IMR-90 (cell line): ENCODE data around the gene RASSF3. TPM values are rescaled to one million over a fixed set of nuclear protein-coding genes. Genes with fewer than 3 reads are reported as not detected.

ENCODE experiments used
- ATAC-seq: fragments of 200-7000 bp; cut with Tn5 transposase; 2 replicates; pipeline ENCODE4 v1.9.1; 2020; ENCODE audit warnings: low read depth, mild to moderate bottlenecking, moderate library complexity
- BruUV-seq: library from RNA; stranded (reverse); fragments of 400-500 nt; replicated peaks from 2 replicates; lab custom pipeline; 2021; lab: Mats Ljungman, UMichigan
- CTCF ChIA-PET: fragments of 300-600 bp; formaldehyde crosslinking; extraction: SDS; loops from one replicate; lab custom pipeline; 2021; ENCODE audit warnings: antibody characterized with exemption; lab: Yijun Ruan, JAX
- POLR2A ChIA-PET: fragments of 300-600 bp; sonication (Branson Sonifier 250); formaldehyde crosslinking; loops from one replicate; lab custom pipeline; 2022; ENCODE audit warnings: antibody characterized with exemption; ENCODE audit not compliant: unreplicated experiment; lab: Charles Lee
- DNase-seq: peaks from one replicate; pipeline ENCODE4 v3.0.0; 2013
- H2AFZ ChIP-seq: replicated peaks from 2 replicates; pipeline ENCODE3; 2013; ENCODE audit warnings: low read length, mild to moderate bottlenecking; ENCODE audit not compliant: poor library complexity
- H2AK5ac ChIP-seq: 2 replicates; pipeline ENCODE4 v1.6.1; 2013; ENCODE audit warnings: low read depth, low read length, inconsistent platforms
- H2AK9ac ChIP-seq: replicated peaks from 2 replicates; pipeline ENCODE3; 2013; ENCODE audit warnings: mild to moderate bottlenecking, low read depth, low read length, moderate library complexity; ENCODE audit not compliant: poor library complexity
- H2BK120ac ChIP-seq: 2 replicates; pipeline ENCODE4 v1.6.1; 2013; ENCODE audit warnings: low read depth, low read length, inconsistent platforms
- H2BK15ac ChIP-seq: 3 replicates; pipeline ENCODE4 v1.6.1; 2013; ENCODE audit warnings: low read depth, low read length, inconsistent platforms
- H2BK20ac ChIP-seq: 2 replicates; pipeline ENCODE4 v1.6.1; 2013; ENCODE audit warnings: low read depth, mild to moderate bottlenecking, inconsistent platforms, low read length, moderate library complexity
- H2BK5ac ChIP-seq: 2 replicates; pipeline ENCODE4 v1.6.1; 2013; ENCODE audit warnings: mild to moderate bottlenecking, low read depth, low read length, inconsistent platforms; ENCODE audit not compliant: poor library complexity, severe bottlenecking
- H3K14ac ChIP-seq: replicated peaks from 2 replicates; pipeline ENCODE4 v1.6.1; 2013; ENCODE audit warnings: low read depth, low read length, inconsistent platforms
- H3K18ac ChIP-seq: 2 replicates; pipeline ENCODE4 v1.6.1; 2013; ENCODE audit warnings: low read depth, low read length, control low read depth
- H3K23ac ChIP-seq: 2 replicates; pipeline ENCODE4 v1.6.1; 2013; ENCODE audit warnings: low read depth, low read length, inconsistent platforms
- H3K27ac ChIP-seq: 2 replicates; pipeline ENCODE4 v1.5.1; 2013; ENCODE audit warnings: mild to moderate bottlenecking, control low read depth, low read length; ENCODE audit not compliant: insufficient read depth
- H3K27me3 ChIP-seq: 2 replicates; pipeline ENCODE4 v1.6.1; 2013; ENCODE audit warnings: low read length; ENCODE audit not compliant: control insufficient read depth, insufficient read depth
- H3K36me3 ChIP-seq: 2 replicates; pipeline ENCODE4 v1.6.1; 2013; ENCODE audit warnings: low read length, mixed read lengths; ENCODE audit not compliant: control insufficient read depth, insufficient read depth
- H3K4ac ChIP-seq: 2 replicates; pipeline ENCODE4 v1.6.1; 2013; ENCODE audit warnings: low read depth, low read length, inconsistent platforms
- H3K4me1 ChIP-seq: 2 replicates; pipeline ENCODE4 v1.6.1; 2013; ENCODE audit warnings: low read length, mixed read lengths; ENCODE audit not compliant: control insufficient read depth, insufficient read depth
- H3K4me2 ChIP-seq: 2 replicates; pipeline ENCODE4 v1.6.1; 2013; ENCODE audit warnings: low read depth, mild to moderate bottlenecking, control low read depth, low read length, moderate library complexity
- H3K4me3 ChIP-seq: 2 replicates; pipeline ENCODE4 v1.5.1; 2013; ENCODE audit warnings: low read depth, mild to moderate bottlenecking, control low read depth, low read length, moderate library complexity; ENCODE audit not compliant: insufficient read depth
- H3K56ac ChIP-seq: 2 replicates; pipeline ENCODE4 v1.6.1; 2013; ENCODE audit warnings: low read length, inconsistent platforms; ENCODE audit not compliant: insufficient read depth; ENCODE audit errors: extremely low read depth
- H3K79me1 ChIP-seq, 2 experiments: 2 replicates each; pipeline ENCODE4 v1.6.1; 2013; ENCODE audit warnings: low read length in 2 of 2, inconsistent platforms in 1 of 2, low read depth in 1 of 2
- H3K9ac ChIP-seq: 2 replicates; pipeline ENCODE4 v1.6.1; 2013; ENCODE audit warnings: low read depth, low read length, control low read depth
- H3K9me1 ChIP-seq: 2 replicates; pipeline ENCODE4 v1.6.1; 2013; ENCODE audit warnings: low read length, inconsistent platforms; ENCODE audit not compliant: insufficient read depth
- H3K9me3 ChIP-seq: 2 replicates; pipeline ENCODE4 v1.6.1; 2013; ENCODE audit warnings: low read length; ENCODE audit not compliant: control insufficient read depth, insufficient read depth
- H4K20me1 ChIP-seq: 2 replicates; pipeline ENCODE4 v1.6.1; 2013; ENCODE audit warnings: low read length, inconsistent platforms; ENCODE audit not compliant: insufficient read depth
- H4K5ac ChIP-seq: 2 replicates; pipeline ENCODE4 v1.6.1; 2013; ENCODE audit warnings: mild to moderate bottlenecking, low read depth, low read length, control low read depth
- H4K8ac ChIP-seq, 2 experiments: 2 replicates each; pipeline ENCODE4 v1.6.1; 2013; ENCODE audit warnings: low read depth in 2 of 2, low read length in 2 of 2, control low read depth in 1 of 2, inconsistent platforms in 1 of 2
- H4K91ac ChIP-seq: 2 replicates; pipeline ENCODE4 v1.6.1; 2013; ENCODE audit warnings: low read depth, low read length, inconsistent platforms; ENCODE audit not compliant: insufficient read depth
- CEBPB ChIP-seq: IDR thresholded peaks from 2 replicates; pipeline ENCODE4 v1.6.1; 2012; ENCODE audit warnings: low read depth, low read length, improper control_type of control experiment
- CTCF ChIP-seq: conservative IDR thresholded peaks from 2 replicates; pipeline ENCODE4 v1.5.1; 2012; ENCODE audit warnings: mild to moderate bottlenecking, low read depth, low read length, improper control_type of control experiment
- POLR2A ChIP-seq: IDR thresholded peaks from 2 replicates; pipeline ENCODE4 v1.6.1; 2012; ENCODE audit warnings: mild to moderate bottlenecking, low read depth, low read length
- RAD21 ChIP-seq: IDR thresholded peaks from 2 replicates; pipeline ENCODE4 v1.6.1; 2012; ENCODE audit warnings: low read length, improper control_type of control experiment
- RCOR1 ChIP-seq: IDR thresholded peaks from 2 replicates; pipeline ENCODE4 v1.6.1; 2012; ENCODE audit warnings: mild to moderate bottlenecking, low read length, improper control_type of control experiment; ENCODE audit not compliant: insufficient replicate concordance
- SMC3 ChIP-seq: fragments of 150-350 bp; IDR thresholded peaks from 2 replicates; pipeline ENCODE4 v1.6.1; 2016; ENCODE audit warnings: low read depth, mild to moderate bottlenecking, antibody characterized with exemption, low read length, moderate library complexity
- USF2 ChIP-seq: fragments of 150-350 bp; IDR thresholded peaks from 2 replicates; pipeline ENCODE4 v1.6.1; 2017; ENCODE audit warnings: mild to moderate bottlenecking, antibody characterized with exemption, low read length, low read depth
- WGBS, 2 experiments: methylation state at CpG; one replicate each; pipeline versions ENCODE4 v1.1.5 to v1.1.7; 2013; ENCODE audit warnings: missing lambda C conversion rate in 2 of 2; ENCODE audit not compliant: insufficient read length in 1 of 2; ENCODE audit errors: extremely low coverage in 2 of 2; 5-methylcytosine and 5-hydroxymethylcytosine counted together
- dilution Hi-C: fragments of 300-500 bp; cut with HindIII; formaldehyde crosslinking; loops from one replicate; pipeline ENCODE4 v1.14.3; 2018; ENCODE audit warnings: low sequenced_read_pairs; ENCODE audit not compliant: unreplicated experiment
- in situ Hi-C: fragments of 300-500 bp; cut with MboI; formaldehyde crosslinking; loops from 3 replicates; pipeline ENCODE4 v1.14.3; 2019; ENCODE audit warnings: low sequenced_read_pairs, inconsistent platforms, mixed read lengths
- intact Hi-C: fragments of 100-400 bp; cut with micrococcal nuclease; formaldehyde crosslinking; loops from 2 replicates; pipeline ENCODE4 v1.10.0; 2022
- polyA plus RNA-seq, 3 experiments: library from polyadenylated mRNA; depleted of rRNA; stranded (reverse); fragments of >200 nt; gene quantifications; 2 replicates each; pipeline ENCODE4 v1.2.3, GENCODE V29; 2012; ENCODE audit warnings: low replicate concordance in 1 of 3
- total RNA-seq: library from RNA; depleted of rRNA; stranded (reverse); fragments of >200 nt; gene quantifications from 2 replicates; pipeline ENCODE4 v1.2.3, GENCODE V29; 2012

RASSF3 gene
- total and polyA plus RNA-seq, 2 of the 4 experiments (the other 2 are of a cell fraction) = 18.7 to 39.3 TPM

DNA sequence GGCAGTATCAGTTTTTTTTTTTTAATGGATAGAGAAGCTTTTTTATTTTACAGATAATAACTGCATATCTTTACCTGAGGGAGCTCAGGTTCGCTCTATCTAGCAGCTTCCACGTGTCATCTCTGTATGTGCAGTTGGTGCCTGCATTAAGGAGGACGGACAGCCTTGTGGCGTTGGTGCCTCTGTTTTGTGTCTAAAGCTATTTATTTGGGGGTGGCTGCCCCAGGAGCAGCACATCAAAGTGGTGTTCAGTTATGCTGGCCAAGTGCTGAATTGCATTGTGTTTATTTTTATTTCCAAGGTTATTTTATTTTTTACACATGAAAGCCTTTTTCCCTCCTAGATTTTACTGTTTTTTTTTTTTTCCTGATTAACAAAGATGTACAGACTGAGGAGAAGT lies 59.7 kb downstream of the RASSF3 start:
- POLR2A ChIA-PET = no interaction called here
- Histone ChIP-seq H2AK5ac (no peak overlapping the region), H3K27ac (no peak overlapping the region), H3K4me1 (peaks cover 32% of the 10 kb centered on the region), H3K27me3 (no peaks in the 10 kb centered on the region), H4K8ac (no peak overlapping the region), H2BK5ac (no peak overlapping the region), H3K14ac (no peak overlapping the region), H3K23ac (no peak overlapping the region), H3K4me2 (no peak overlapping the region; the same call in 1 of the 2 replicates), H3K9ac (no peak overlapping the region), H3K4me3 (no peak overlapping the region), H2BK20ac (no peak overlapping the region), H2BK120ac (no peak overlapping the region), H3K9me3 (no peaks in the 10 kb centered on the region), H3K18ac (no peak overlapping the region), H3K36me3 (no peaks in the 10 kb centered on the region), H3K4ac (no peak overlapping the region), H4K5ac (no peak overlapping the region), H4K91ac (no peak overlapping the region), H3K79me1 (peaks cover 39 to 90% of the 10 kb centered on the region in 2 experiments), H2BK15ac (no peak overlapping the region), H4K20me1 (peaks cover 68% of the 10 kb centered on the region), H2AFZ (no peak overlapping the region), H2AK9ac (no peak overlapping the region), H3K56ac (no peak overlapping the region), H3K9me1 (peaks cover 36% of the 10 kb centered on the region)
- CTCF ChIA-PET = interaction anchor here (0.6 to 1.0 kb wide), 4 partner anchors 19 to 147 kb away, joined by 3 to 5 read pairs (median 5); no protein-coding TSS in a partner anchor
- no peak for ATAC-seq
- WGBS, 2 experiments = no CpG with 5 or more reads among the region's 4 CpGs
- no peak for DNase-seq
- dilution Hi-C loops (no loop called here), in situ Hi-C loops (no loop called here), intact Hi-C loops (no loop called here)
- no TSS peak for BruUV-seq
- TF ChIP-seq SMC3 (no peak), CEBPB (no peak), RCOR1 (no peak), CTCF (no peak), POLR2A (no peak), USF2 (no peak), RAD21 (no peak)
